ENCODE measurements around the gene USP44.
"Not testable (repeated sequence)": the region's sequence is repeated elsewhere in the genome, so short reads cannot be mapped to it uniquely, and the experiment has no call there.

DNA sequence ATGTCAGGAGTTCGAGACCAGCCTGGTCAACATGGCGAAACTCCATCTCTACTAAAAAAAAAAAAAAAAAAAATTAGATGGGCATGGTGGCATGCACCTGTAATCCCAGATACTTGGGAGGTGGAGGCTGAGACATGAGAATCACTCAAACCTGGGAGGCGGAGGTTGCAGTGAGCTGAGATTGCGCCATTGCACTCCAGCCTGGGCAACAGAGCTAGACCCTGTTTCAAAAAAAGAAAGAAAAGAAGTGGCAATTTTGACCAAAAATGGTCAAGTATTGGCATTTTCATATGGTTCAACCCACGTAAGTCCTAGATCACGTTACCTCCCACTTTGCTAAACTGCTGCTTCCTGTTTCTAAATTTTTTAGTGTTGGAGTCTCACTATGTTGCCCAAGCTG lies 68.7 kb downstream of the USP44 start:
- TF ChIP-seq, protein P1, sequence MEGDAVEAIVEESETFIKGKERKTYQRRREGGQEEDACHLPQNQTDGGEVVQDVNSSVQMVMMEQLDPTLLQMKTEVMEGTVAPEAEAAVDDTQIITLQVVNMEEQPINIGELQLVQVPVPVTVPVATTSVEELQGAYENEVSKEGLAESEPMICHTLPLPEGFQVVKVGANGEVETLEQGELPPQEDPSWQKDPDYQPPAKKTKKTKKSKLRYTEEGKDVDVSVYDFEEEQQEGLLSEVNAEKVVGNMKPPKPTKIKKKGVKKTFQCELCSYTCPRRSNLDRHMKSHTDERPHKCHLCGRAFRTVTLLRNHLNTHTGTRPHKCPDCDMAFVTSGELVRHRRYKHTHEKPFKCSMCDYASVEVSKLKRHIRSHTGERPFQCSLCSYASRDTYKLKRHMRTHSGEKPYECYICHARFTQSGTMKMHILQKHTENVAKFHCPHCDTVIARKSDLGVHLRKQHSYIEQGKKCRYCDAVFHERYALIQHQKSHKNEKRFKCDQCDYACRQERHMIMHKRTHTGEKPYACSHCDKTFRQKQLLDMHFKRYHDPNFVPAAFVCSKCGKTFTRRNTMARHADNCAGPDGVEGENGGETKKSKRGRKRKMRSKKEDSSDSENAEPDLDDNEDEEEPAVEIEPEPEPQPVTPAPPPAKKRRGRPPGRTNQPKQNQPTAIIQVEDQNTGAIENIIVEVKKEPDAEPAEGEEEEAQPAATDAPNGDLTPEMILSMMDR (IDR thresholded peaks at IDR 0.05 in 2 of 3, conservative IDR thresholded peaks at IDR 0.05 in 1 of 3; ENCODE audit: control insufficient read depth in 2 of 3, extremely low read depth in 1 of 3, insufficient read depth in 1 of 3, low read depth in 3 of 3, low read length in 3 of 3): not testable (repeated sequence)
- TF ChIP-seq CREB1 (IDR thresholded peaks at IDR 0.05; ENCODE audit: low read depth): not testable (repeated sequence)

Measured in GM12878 (cell line).